NOMO-1 treated with DMSO at 0.1 percent for 48 hours (cell line): ENCODE results near the gene SLC30A1.

Experiments used
- DNase-seq: peaks from one replicate; lab custom pipeline; 2025; ENCODE audit not compliant: unreplicated experiment; lab: John Stamatoyannopoulos, UW

The SLC30A1 gene

DNA sequence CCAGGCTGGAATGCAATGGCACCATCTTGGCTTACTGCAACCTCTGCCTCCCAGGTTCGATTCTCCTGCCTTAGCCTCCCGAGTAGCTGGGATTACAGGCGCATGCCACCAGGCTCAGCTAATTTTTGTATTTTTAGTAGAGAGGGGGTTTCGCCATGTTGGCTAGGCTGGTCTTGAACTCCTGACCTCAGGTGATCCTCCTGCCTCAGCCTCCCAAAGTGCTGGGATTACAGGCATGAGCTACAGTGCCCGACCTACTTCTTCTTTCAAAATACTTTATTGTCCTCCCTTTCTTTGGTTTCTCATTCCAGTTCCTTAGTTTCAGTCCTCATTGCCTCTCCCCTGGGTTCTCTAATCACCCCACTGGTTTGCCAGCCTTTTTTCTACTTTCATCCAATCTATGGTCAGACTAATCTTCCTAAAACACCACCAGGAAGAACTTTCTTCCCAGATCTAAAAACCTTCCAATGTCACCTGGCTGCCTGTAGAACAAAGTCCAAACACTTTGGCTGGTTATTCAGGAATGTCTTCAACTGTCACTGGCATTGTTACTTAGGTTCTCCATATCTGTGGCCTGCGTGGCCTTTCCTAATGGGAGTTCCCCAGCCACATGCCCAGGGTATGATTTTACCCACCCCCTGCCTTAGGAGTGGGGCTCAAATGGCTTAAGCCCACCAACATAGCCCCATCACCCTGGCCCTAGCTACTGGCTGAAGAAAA lies 29.0 kb upstream of the SLC30A1 start:
- no peak for DNase-seq

DNA sequence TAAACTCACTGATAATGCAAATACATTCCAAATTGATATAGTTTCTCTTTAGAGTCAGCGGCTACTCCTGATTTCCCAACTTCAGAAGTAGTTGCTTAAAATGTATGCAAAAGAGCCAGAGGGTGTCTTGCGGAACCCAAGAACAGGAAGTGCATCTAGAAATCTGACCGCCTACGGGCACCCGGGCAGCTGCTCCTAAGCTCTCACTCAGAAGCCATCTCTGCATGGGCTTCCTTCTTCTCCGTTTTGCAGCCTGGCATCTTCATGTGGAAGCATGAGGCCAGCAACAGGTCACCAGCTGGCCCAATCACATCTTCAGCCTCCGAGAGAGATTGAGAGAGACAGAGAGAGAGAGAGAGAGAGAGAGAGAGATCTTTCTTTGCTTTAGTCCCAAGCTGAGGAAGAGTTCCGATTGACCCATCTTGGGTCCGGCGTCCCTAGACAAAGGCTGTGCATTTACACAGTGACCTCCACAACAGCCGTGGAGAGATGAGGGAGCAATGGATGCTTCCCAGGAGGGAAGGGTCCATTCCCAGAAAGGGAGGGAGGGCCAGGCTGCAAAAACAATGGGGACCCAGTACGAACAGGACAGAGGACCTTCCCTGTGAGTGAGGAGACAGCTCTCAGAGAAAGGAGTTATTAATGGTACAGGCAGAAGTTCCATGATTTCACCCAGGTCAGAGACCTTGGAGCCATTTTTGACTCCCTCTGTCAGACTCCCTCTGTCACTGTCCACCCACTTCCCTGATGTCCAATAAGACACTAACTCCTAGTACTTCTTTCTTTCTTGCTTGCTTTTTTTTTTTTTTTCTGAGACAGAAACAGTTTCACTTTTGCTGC lies 28.2 kb upstream of the SLC30A1 start:
- peak; percentile 97 for DNase-seq

DNA sequence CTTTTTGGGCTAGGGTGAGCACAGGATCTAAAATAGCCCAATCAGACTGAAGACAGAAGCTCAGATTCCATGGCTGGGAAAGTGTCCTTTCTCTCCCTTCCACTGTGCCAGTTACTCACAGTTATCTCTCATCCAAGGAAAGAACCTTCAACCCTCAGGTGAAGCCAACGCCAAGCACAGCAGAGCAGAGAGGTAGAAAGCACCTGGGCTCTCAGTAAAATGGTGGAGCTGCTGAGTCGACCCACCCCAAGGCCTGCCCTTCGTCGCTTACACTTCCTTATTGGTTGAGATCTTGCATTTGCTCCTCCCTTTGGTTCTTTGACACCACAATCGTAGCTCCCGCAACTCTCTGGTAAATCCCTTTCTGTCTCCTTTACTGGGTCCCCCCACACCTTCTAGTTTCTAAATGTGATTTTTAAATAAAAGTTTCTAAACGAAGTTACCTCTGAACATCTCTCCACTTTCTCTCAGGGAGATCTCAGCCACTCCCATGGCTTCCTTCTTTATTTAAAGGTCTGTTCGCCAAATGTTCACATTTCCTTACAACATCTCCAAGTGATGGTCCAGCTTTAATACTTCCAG lies 27.5 kb upstream of the SLC30A1 start:
- DNase-seq, result peak; percentile 82

DNA sequence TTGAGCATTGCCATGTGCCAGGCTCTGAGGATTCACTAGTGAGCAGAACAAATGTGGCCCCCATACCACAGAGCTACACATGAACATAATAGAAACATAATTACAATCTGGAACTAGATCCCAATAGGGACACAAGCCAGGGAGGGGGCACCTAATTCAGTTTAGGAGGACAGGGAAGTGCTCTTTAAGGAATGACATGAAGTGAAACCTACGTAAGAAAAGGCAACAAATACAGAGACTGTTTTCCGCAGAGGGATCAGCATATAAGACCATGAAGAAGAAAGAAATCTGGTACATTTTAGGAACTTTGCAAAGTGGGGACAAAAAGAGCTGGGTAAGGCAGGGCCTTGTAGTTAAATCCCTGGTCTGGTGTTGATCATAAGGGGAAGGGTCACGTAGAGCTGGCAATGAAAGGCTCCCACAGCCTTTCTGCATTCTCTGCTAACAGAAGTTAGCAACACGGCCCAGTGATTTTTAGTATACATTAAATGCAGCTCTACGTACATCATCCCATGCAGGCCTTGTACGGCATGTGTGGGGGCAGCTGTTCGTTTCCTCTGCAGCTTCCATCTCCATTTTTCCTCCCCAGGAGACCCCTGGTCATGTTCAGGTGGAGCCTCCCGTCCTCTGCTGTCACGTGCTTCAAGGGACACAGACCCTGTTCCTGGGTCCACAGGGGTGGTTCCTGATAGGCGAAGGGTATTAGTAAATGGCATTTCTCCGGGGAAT lies 26.8 kb upstream of the SLC30A1 start:
- DNase-seq, result no peak

DNA sequence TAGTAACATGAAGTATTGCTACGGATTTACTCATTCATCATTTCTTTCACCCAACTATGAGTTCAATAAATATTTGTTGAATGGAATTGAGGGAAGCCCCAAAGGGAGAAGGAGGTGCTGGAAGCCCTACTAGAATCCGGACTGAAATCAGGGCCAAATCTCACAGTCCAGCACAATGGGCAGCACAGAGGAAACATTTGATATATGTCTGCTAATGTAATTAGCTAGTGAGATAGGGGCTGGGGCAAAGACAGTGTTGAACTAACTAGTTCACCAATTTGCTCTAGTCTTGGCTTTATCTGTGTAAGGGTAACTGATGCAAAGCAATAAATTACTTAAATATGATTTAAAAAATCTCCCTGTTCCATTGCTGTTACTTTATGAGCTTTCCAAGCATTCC lies 26.1 kb upstream of the SLC30A1 start:
- DNase-seq, result no peak

DNA sequence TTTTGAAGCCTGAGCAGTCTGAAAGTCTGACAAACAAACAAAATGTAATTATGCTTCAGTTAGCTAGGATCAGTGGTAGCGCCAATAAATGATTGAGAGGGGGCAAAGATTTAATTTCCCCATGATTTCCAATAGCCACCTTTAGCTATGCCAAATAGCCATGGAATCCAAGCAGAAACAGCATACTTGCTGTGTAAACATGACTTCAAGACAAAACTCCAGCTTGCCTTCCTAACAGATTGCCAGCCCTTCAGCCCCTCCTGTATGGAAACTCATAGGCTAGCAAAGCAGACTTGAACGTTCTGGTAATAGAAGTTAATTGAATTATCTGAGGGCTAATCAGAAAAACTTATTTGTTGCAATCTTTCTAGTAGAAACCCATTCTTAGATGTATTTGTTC lies 25.6 kb upstream of the SLC30A1 start:
- no peak for DNase-seq

DNA sequence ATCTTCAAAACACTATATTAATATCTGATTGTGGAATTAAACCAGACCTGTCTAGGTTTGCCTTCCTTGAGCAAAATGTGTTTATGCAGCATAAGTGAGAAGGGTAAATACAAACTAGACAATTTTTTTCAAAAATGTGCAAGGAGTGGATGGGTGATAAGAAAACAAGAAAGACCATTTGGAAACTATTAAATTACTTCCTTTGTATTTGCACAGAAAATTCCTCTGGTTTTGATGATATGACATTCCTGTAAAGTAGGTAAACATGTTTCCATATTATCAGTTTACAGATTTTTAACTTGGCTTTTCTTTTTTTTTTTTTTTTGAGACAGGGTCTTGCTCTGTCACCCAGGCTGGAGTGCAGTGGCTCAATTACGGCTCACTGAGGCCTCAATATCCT lies 24.8 kb upstream of the SLC30A1 start:
- DNase-seq, result no peak

DNA sequence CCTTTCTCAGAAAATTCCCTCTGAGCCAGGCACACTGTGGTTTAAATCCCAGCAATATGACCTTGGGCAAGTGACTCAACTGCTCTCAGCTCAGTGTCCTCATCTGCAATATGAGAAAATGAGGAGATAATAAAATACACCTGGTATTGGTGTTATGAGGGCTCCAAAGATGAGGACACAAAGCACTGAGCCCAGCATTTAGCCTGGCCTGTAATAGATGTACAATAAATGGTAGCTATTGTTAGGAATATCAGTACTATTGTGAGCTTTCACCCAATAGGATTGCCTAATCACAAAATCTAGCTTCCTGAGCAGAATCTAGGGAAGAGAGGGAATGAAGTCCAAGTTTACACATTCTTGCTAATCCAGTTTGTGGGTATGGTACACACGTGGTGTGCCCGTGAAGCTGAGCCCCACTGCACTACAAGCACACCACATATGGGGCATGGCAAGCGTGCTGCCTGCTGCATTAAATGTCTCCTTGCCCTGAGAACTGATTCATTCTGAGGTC lies 24.3 kb upstream of the SLC30A1 start:
- no peak for DNase-seq

DNA sequence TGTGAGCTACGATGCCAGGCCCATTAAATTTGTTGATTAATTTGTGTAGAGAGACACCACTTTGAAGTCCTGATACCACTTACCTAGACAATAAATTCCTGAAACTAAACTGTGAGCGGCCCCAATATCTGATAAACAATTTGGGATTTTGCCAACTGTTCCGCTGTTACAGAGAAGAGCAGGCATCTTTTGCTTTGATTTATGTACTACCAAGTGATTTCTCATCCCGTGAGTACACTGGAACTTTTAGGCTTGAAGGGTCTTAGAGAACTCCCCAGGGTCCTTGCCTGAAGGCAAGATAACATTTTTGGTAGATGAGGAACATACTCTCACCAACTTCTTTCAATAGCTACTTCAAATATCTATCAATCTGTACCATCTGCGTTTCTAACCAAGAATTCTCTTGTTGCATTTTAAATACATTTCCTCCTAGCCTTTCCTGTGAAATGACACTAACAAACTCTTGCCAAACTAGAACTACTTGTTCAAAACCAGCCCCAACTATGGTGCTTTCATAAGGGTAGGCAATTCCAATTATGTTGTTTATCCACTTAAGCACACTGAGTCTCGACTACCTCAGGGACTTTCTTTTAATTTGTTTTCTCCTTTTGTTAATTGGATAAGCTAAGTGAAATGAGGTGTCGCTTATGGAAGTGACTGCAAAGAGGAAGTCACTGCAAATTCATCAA lies 23.2 kb upstream of the SLC30A1 start:
- DNase-seq, result no peak

DNA sequence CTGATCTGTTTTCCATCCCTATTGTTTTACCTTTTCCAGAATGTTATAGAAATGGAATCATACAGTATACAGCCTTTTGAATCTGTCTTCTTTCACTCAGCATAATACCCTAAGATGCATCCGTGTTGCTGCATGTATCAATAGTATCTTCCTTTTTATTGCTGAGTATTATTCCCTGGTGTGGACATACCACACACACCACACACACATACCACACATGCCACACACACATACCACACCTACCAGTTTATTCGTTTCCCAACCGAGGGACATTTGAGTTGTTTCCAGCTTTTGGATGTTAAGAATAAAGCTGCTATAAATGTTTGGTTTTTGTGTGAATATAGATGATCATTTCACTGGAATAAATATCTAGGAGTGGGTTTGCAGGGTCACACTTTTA lies 22.2 kb upstream of the SLC30A1 start:
- no peak for DNase-seq

DNA sequence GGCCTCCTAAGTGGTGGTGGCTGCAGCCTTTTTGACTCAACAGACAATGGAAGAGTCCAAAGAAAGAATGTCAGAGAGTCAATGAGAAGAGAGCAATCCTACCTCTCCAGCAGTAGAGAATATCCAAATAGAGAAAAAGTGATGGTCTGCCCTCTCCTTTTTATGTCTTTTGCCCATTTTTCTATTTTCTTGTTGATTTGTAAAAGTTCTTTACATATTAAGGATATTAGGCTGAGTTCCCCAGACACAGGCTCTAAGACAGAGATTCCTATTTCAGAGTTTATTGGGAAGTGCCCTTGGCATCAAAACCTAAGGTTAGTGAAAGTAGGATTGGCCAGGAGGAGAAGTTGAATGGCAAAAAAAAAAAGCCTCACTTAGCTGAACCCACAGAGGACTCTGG lies 20.3 kb upstream of the SLC30A1 start:
- DNase-seq, result no peak

DNA sequence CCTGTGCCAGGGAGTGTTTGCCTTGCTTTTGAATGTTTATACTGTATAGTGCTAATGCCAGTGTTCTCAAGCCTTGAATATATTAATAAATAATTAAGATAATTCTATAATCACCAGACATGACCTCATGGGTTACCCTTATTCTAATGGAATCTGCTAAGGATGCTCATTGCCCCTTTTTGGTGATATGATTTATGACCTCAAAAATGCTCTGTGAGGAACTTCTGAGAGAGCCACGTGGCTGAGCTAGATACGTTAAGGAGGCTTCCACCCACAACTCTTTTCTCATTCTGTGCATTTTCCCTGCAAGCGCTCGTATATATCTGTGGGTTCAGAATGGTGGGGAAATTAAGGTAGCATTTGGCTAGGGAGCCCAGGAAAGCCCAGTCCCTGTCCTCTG lies 19.6 kb upstream of the SLC30A1 start:
- DNase-seq, result no peak

DNA sequence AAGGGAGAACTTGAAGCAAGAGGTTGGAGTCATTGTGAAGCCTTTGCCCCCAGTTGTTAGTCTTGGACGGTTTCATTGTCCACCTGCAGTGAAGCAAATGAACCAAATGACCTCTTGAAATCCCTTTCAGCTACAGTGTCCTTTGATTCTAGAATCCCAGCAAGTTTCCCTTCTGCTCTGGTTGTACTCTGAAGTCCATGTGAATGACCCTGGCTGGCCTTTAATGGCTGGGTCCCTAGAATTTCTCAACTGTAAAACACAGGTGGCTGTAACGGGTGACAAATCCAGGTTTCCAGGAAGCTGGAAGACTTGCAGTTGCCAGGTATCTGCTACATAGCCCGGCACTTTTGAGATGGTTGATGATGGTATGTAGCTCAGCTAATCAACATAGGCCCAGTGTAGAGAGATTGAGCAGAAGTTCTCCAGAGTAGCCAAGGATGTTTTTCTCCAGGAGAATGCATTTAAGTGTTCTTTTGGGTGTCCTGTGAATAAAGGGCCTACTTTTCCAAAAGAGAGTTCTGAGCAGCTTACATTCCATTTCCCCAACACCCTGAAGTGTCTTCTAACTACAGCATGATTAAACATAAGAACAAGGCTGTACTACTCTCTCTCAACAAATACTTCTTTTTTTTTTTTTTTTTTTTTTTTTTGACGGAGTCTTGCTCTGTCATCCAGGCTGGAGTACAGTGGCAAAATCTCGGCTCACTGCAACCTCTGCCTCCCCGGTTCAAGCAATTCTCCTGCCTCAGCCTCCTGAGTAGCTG lies 17.6 kb upstream of the SLC30A1 start:
- DNase-seq, result no peak

DNA sequence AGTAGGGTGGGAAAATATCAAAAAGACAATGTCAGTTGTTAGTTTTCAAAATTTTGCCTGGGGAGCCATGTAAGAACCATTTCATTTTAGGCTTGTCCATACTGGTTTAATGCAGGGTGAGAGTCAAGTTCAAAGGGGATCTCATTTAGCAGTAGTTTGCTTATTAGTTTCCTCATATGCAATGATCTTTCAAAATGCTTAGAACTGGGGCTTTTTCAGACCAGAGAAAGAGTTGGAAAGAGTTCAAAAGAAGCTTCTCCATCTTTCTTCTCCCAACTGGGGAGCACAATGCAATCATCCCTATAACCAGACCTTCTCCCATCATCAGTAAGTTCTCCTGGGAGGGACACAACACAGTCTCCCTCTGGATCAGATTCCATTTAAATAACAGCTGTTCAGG lies 16.5 kb upstream of the SLC30A1 start:
- no peak for DNase-seq

DNA sequence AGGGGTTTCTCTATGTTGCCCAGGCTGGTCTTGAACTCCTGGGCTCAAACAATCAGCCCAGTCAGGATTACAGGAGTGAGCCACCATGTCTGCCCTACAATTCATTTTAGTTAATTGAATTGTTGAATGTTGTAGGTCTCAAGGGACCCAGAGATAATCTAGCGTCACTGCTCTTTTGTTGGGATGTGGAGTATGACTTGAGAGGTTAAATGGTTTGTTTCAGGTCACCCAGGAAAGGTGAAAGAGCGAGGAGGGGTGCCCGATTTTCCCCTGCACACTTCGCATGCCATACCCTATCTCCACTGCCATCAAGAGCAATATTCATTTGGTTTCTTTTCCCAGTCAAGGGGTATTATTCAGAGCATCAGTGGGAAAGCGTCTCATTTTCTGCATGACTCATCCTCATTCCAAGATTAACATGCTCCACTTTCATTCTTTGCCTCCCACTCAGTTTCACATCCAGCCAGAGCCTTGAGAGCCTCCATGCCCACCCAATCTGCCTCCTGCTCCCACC lies 13.1 kb upstream of the SLC30A1 start:
- no peak for DNase-seq

DNA sequence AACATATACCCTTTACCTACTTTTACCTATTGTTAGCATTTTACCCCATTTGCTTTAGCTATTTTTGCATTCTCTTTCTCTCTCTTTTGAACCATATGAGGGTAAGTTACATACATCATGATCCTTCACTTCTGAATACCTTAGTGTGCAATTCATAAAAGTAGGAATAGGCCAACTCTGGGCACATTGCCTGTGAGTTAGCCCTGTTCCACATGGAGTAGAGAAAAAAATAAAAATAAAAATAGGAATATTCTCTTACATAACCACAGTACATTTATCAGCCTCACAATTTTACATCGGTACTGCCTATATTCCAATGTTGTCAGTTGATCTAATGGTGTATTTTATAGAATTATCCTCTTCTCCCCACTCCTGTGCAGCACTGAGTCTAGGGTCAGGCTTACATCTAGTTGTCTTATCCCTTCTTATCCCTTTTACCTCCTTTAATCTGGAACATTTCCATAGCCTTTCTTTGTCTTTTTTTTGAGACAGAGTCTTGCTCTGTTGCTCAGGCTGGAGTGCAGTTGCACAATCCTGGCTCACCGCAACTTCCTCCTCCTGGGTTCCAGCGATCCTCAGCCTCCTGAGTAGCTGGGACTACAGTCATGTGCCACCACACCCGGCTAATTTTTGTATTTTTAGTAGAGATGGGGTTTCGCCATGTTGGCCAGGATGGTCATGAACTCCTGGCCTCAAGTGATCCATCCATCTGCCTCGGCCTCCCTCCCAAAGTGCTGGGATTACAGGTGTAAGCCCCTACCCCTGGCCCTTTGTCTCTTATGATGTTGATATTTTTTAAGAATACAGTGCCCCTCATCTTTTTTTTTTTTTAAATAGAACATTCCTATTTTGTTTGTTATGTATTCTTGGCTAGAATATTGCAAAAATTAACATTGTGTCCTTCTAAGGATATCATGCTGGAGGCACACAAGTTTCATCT lies 11.1 kb upstream of the SLC30A1 start:
- DNase-seq, result peak; percentile 81

DNA sequence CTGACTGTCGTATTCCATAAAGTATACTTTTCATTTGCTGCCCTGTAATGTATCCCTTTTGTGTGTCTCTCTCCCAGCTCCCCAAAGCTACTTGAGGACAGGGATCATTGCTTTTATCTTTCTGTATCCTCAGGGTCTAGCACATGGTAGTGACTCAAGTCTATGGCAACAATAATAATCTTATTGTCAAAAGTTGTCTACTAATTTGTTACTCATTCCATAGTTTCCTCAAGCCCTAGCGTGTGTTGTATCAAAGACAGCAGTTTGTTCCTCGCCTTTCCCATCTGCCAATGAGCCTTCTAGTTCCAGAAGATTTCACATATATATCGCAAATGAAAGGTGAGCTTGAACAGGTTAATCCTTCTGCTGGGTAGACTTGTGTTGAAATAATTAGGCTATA lies 9.8 kb upstream of the SLC30A1 start:
- no peak for DNase-seq

DNA sequence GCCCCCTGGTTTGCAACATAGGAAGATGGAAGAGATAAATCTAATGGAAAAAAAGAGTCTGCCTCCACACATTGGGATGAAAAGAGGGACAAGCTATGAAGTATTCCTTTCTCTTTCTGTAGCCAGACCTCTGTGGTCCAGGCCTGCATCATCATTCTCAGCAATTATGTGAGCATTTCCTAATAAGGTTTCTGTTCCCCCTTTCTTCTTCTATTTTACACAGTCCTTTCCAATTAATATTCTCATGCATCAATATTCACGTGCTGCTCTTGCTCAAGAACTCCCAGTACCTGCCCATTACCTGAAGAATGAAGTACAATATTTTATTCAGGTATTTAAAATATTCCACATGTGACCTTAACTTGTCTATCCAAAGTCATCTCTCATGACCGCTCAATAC lies 8.2 kb upstream of the SLC30A1 start:
- peak; percentile 81 for DNase-seq

DNA sequence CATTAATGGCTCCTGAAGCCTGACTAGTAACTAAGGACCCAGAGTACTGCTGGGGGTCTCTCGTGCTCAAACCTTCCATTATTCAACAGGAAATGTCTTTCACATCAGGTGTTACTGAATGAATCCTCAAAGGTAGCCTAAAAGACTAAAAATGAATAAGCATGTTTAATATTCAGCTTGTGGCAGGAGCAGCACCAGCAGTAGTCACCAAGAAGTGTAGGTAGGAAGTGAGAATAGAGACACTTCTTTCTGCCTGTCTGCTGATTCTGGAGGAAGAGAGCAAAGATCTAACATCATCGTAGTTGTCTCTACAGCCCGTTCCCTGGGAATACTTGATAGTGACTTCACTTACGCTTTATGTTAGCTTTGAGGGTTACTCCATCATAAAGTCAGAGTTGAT lies 7.6 kb upstream of the SLC30A1 start:
- DNase-seq, result peak; percentile 11
